Natural killer cell (primary cell): ENCODE measurements around the gene DNAH1. TPM values are rescaled to one million over a fixed set of nuclear protein-coding genes. Genes with fewer than 3 reads are reported as not detected.
A peak's percentile ranks its signal among the peaks of the same experiment; 100 is the strongest.

Source experiments
- ATAC-seq, 3 donors: fragments of 150-1000 bp in 2 of 3; fragments of 200-7000 bp in 1 of 3; cut with Tn5 transposase; 1 replicate in 1 of 3; 2 replicates in 2 of 3; pipeline ENCODE4 v1.10.0; 2021; ENCODE audit warnings: mild to moderate bottlenecking in 2 of 3, moderate library complexity in 2 of 3
- DNase-seq, 2 donors: peaks; one replicate each; pipeline versions ENCODE4 v3.0.0 to v3.0.0-alpha.2; 2013 to 2021; ENCODE audit warnings: mixed read lengths in 1 of 2
- H3K27ac ChIP-seq: one replicate; pipeline ENCODE4 v1.5.1; 2013; ENCODE audit warnings: mild to moderate bottlenecking, low read length
- H3K27me3 ChIP-seq: one replicate; pipeline ENCODE4 v1.6.1; 2013; ENCODE audit warnings: low read length; ENCODE audit not compliant: control insufficient read depth, insufficient read depth
- H3K36me3 ChIP-seq: one replicate; pipeline ENCODE4 v1.6.1; 2013; ENCODE audit warnings: low read length; ENCODE audit not compliant: control insufficient read depth, insufficient read depth
- H3K4me1 ChIP-seq: one replicate; pipeline ENCODE4 v1.6.1; 2013; ENCODE audit warnings: low read length; ENCODE audit not compliant: control insufficient read depth, insufficient read depth
- H3K4me3 ChIP-seq: one replicate; pipeline ENCODE4 v1.5.1; 2013; ENCODE audit warnings: low read length
- H3K9me3 ChIP-seq: one replicate; pipeline ENCODE4 v1.6.1; 2013; ENCODE audit warnings: low read length; ENCODE audit not compliant: control insufficient read depth, insufficient read depth
- H3K27ac Mint-ChIP-seq, 2 donors: one replicate each; pipeline ENCODE4 v1.8.0; 2022; ENCODE audit warnings: mild to moderate bottlenecking in 2 of 2, mixed read lengths in 2 of 2, moderate library complexity in 1 of 2
- H3K27me3 Mint-ChIP-seq, 2 donors: one replicate each; pipeline ENCODE4 v1.8.0; 2022; ENCODE audit warnings: low read depth in 2 of 2, mixed read lengths in 2 of 2
- H3K36me3 Mint-ChIP-seq: one replicate; pipeline ENCODE4 v1.8.0; 2022; ENCODE audit warnings: mixed read lengths
- H3K4me1 Mint-ChIP-seq, 2 donors: one replicate each; pipeline ENCODE4 v1.8.0; 2022; ENCODE audit warnings: mixed read lengths in 2 of 2
- H3K4me3 Mint-ChIP-seq: one replicate; pipeline ENCODE4 v1.8.0; 2022; ENCODE audit warnings: mild to moderate bottlenecking, moderate library complexity, mixed read lengths
- H3K9me3 Mint-ChIP-seq, 2 donors: one replicate each; pipeline ENCODE4 v1.8.0; 2022; ENCODE audit warnings: mixed read lengths in 2 of 2
- WGBS: methylation state at CpG from one replicate; pipeline ENCODE4 v1.1.7; 2013; ENCODE audit warnings: missing lambda C conversion rate; ENCODE audit not compliant: insufficient coverage; 5-methylcytosine and 5-hydroxymethylcytosine counted together
- intact Hi-C: fragments of 100-400 bp; cut with micrococcal nuclease; formaldehyde crosslinking; loops from one replicate; pipeline ENCODE4 v1.14.2; 2022
- total RNA-seq, 4 donors: library from RNA; stranded (reverse); fragments of 120-200 nt in 1 of 4; gene quantifications; one replicate each; pipeline versions ENCODE4 v1.2.3 to v1.2.4, GENCODE V29; 2013 to 2022
- TF ChIP-seq, protein P1 (sequence below): fragments of 200-600 bp; IDR thresholded peaks from one replicate; pipeline ENCODE4 v1.8.0; 2022; ENCODE audit warnings: antibody characterized with exemption

The DNAH1 gene
- total RNA-seq, 3 donors from 2014 or later (not counting 1 experiment from before 2014, with no cell fraction given) = 72.3 to 81.7 (median 74.2) TPM

DNA sequence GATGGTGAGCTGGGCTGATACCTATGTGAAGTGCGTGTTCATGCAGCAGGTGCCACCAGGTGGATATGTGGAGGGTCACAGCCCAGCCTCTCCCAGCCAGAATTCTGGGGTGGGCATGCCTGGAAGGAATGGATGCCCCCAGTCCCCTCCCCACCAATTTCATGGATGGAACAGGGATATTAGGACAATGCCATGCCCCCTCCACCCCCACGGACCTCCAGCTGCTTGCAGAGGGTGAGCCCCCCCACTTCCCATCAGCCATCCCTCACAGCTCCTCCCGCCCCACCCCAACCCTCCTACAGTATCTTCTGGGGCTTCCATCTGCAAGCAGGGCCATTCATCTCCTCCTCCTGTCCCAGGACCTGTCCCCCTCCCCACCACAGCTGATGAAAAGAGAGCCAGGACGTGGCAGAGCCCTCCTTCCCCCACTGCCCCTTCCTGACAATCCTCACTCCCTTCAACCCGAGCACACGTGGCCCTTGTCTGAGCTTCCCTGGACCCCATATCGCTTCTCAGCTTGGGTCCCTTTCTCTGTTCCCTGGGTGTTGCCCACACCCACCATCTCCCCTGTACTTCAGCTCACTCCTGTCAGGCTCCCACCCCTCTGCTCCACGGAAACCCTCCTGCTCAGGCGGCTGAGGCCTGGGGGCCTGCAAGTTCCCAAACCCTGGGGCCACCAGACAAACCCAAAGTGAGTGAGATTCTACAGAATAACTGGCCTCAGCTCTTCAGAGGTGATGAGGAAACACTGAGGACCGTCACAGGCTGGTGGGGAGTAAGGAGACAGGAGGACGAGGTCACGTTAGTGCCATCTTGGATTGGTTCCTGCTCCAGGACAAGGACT is 131.6 kb downstream of the DNAH1 start:
- Mint-ChIP-seq H3K4me3 (no peak overlapping the region), H3K36me3 (no peaks in the 10 kb centered on the region), H3K4me1 (peaks cover 6% of the 10 kb centered on the region in 2 donors), H3K27me3 (no peaks in the 10 kb centered on the region), H3K9me3 (no peaks in the 10 kb centered on the region), H3K27ac (peak overlapping the region in 1 of 2 donors; percentile 65)
- H3K9me3 ChIP-seq = no peaks in the 10 kb centered on the region
- no peaks in the 10 kb centered on the region for H3K36me3 ChIP-seq
- intact Hi-C loops = loop anchor here (1.0 to 5.0 kb wide), 3 partner anchors 19 to 225 kb away; no protein-coding TSS in a partner anchor
- H3K4me3 ChIP-seq = no peak overlapping the region
- TF ChIP-seq, protein P1, sequence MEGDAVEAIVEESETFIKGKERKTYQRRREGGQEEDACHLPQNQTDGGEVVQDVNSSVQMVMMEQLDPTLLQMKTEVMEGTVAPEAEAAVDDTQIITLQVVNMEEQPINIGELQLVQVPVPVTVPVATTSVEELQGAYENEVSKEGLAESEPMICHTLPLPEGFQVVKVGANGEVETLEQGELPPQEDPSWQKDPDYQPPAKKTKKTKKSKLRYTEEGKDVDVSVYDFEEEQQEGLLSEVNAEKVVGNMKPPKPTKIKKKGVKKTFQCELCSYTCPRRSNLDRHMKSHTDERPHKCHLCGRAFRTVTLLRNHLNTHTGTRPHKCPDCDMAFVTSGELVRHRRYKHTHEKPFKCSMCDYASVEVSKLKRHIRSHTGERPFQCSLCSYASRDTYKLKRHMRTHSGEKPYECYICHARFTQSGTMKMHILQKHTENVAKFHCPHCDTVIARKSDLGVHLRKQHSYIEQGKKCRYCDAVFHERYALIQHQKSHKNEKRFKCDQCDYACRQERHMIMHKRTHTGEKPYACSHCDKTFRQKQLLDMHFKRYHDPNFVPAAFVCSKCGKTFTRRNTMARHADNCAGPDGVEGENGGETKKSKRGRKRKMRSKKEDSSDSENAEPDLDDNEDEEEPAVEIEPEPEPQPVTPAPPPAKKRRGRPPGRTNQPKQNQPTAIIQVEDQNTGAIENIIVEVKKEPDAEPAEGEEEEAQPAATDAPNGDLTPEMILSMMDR = no peak
- no peaks in the 10 kb centered on the region for H3K27me3 ChIP-seq
- H3K27ac ChIP-seq = no peak overlapping the region
- ATAC-seq = no peak
- peaks cover 12% of the 10 kb centered on the region for H3K4me1 ChIP-seq
- 88% methylated on average over 12 of the region's 12 CpGs for WGBS
- no peak for DNase-seq

Other genes with a start within 250 kb of the DNAH1 start
- gene POC1A, start 161.9 kb upstream of the DNAH1 start, total RNA-seq = 1 to 10 TPM; 1.3 to 2.6 (median 2.4) TPM
- 10 to 100 TPM; 17.0 to 34.5 (median 33.4) TPM for gene ALAS1, start 118.2 kb upstream of the DNAH1 start, total RNA-seq
- under 1 TPM in 2 of 3 donors, not detected in 1; 0.20 to 0.21 TPM for gene TLR9, start 90.7 kb upstream of the DNAH1 start, total RNA-seq
- 10 to 100 TPM; 49.2 to 76.6 (median 52.0) TPM for gene TWF2, start 77.2 kb upstream of the DNAH1 start, total RNA-seq
- 10 to 100 TPM; 66.0 to 83.7 (median 77.8) TPM for gene PPM1M, start 70.6 kb upstream of the DNAH1 start, total RNA-seq
- 100 to 1,000 TPM; 108 to 131 (median 109) TPM for gene WDR82, start 37.7 kb upstream of the DNAH1 start, total RNA-seq
- 10 to 100 TPM; 43.3 to 60.8 (median 45.2) TPM for gene GLYCTK, start 28.5 kb upstream of the DNAH1 start, total RNA-seq
- 100 to 1,000 TPM; 141 to 154 (median 145) TPM for gene BAP1, start 93.7 kb downstream of the DNAH1 start, total RNA-seq
- gene PHF7, start 94.3 kb downstream of the DNAH1 start, total RNA-seq = 10 to 100 TPM; 10.9 to 13.5 (median 13.5) TPM
- gene SEMA3G, start 128.8 kb downstream of the DNAH1 start, total RNA-seq = under 1 TPM in 2 of 3 donors, not detected in 1; 0.07 to 0.55 TPM
- 1 to 10 TPM in 2 of 3 donors, not detected in 1; 1.1 to 1.2 TPM for gene TNNC1, start 137.7 kb downstream of the DNAH1 start, total RNA-seq
- 100 to 1,000 TPM; 162 to 191 (median 175) TPM for gene NISCH, start 139.3 kb downstream of the DNAH1 start, total RNA-seq
- gene STAB1, start 179.0 kb downstream of the DNAH1 start, total RNA-seq = 10 to 100 TPM in 1 of 3 donors, 1 to 10 TPM in 2; 1.8 to 26.5 (median 5.9) TPM
- 10 to 100 TPM in 1 of 3 donors, 1 to 10 TPM in 2; 2.2 to 10.7 (median 2.2) TPM for gene NT5DC2, start 217.5 kb downstream of the DNAH1 start, total RNA-seq
- 1 to 10 TPM; 4.1 to 9.5 (median 7.3) TPM for gene UQCC5, start 220.3 kb downstream of the DNAH1 start, total RNA-seq